Measurements from ENCODE around the gene PEDS1.

DNA sequence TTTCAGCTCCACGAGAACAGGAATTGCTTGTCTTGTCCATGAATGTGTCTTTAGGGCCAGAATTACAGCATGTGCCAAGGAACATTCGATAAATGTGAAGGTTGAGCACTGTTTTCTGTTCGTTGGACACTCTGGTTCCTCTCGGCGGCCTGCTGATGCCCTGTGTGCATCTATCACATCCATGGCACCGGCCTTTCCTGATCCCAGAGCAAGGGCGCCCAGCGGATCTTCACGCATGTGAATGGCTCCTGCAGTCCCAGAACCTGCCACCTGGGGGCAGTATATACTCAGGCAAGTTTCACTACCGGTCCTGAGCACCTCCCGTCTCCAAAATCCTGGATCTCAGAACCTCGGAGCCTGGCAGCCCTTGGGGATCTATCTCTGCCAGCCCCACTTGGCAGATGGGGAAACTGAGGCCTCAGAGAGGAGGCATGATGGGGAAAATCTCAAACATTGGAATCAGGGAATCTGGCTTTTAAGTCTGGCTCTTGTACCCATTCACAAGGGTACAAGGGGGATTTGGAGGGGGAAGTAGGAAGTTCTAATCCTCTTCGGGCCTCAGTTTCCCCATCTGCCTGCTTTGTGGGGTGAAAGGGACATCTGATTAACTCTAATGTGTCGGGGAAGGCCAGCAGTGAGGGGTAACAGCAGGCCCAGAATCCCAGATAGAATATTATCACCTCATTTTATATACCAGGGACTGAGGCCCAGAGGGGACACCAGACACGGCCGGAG lies 32.8 kb upstream of the PEDS1 start:
- TF ChIP-seq CTCF (IDR thresholded peaks at IDR 0.05; ENCODE audit: low read length) = peak; percentile 95
- TF ChIP-seq EZH2 (IDR thresholded peaks at IDR 0.05; ENCODE audit: borderline replicate concordance, low read length) = no peak

Measured in OCI-LY1 (cell line).